H54 (cell line): ENCODE results near the gene FKBP6.
"Not testable (repeated sequence)": the region's sequence is repeated elsewhere in the genome, so short reads cannot be mapped to it uniquely, and the experiment has no call there.

Source experiments
- DNase-seq: peaks from one replicate; pipeline ENCODE4 v3.0.0; 2011; ENCODE audit warnings: low spot score, mixed read lengths; ENCODE audit not compliant: insufficient read length
- FAIRE-seq: peaks from 3 replicates; lab custom pipeline; 2011; peaks lifted over from hg19 to GRCh38; lab: Jason Lieb, UNC
- POLR2A ChIP-seq: IDR thresholded peaks from 2 replicates; pipeline ENCODE4 v1.6.1; 2011; ENCODE audit warnings: low read depth, mild to moderate bottlenecking, low read length

FKBP6 gene

GRCh38 chr7:73356159-73356558, 28.2 kb downstream of the FKBP6 start:
- no peak for TF ChIP-seq POLR2A
- FAIRE-seq, result no peak
- DNase-seq, result no peak

- TF ChIP-seq POLR2A, result no peak
- no peak for FAIRE-seq
- no peak for DNase-seq
These were observed 30.8 kb downstream of the FKBP6 start for GRCh38 chr7:73358590-73359275.

- FAIRE-seq (no peak), DNase-seq (no peak)
- no peak for TF ChIP-seq POLR2A
These were observed 31.3 kb downstream of the FKBP6 start for GRCh38 chr7:73359306-73359705.

GRCh38 chr7:73359746-73360375, 31.9 kb downstream of the FKBP6 start:
- TF ChIP-seq POLR2A, result no peak
- FAIRE-seq (no peak), DNase-seq (no peak)

GRCh38 chr7:73360590-73360989, 32.6 kb downstream of the FKBP6 start:
- FAIRE-seq, DNase-seq: not testable (repeated sequence)

GRCh38 chr7:73363225-73364005, 35.5 kb downstream of the FKBP6 start:
- DNase-seq, result no peak
- no peak for TF ChIP-seq POLR2A
- no peak for FAIRE-seq

GRCh38 chr7:73364006-73364728, 36.2 kb downstream of the FKBP6 start:
- DNase-seq (no peak), FAIRE-seq (no peak)
- TF ChIP-seq POLR2A, result no peak

- no peak for FAIRE-seq
- DNase-seq, result no peak
- no peak for TF ChIP-seq POLR2A
These were observed 38.2 kb downstream of the FKBP6 start for GRCh38 chr7:73366127-73366526.

- FAIRE-seq (no peak), DNase-seq (no peak)
- TF ChIP-seq POLR2A, result no peak
These were observed 39.0 kb downstream of the FKBP6 start for GRCh38 chr7:73366990-73367389.

GRCh38 chr7:73369009-73369408, 41.0 kb downstream of the FKBP6 start:
- no peak for DNase-seq
- TF ChIP-seq POLR2A, result no peak
- FAIRE-seq, result no peak

GRCh38 chr7:73369622-73370021, 41.7 kb downstream of the FKBP6 start:
- no peak for FAIRE-seq
- no peak for DNase-seq
- TF ChIP-seq POLR2A, result no peak

GRCh38 chr7:73373741-73374140, 45.8 kb downstream of the FKBP6 start:
- no peak for FAIRE-seq
- DNase-seq, result no peak
- TF ChIP-seq POLR2A, result no peak

GRCh38 chr7:73376262-73376661, 48.3 kb downstream of the FKBP6 start:
- FAIRE-seq, DNase-seq: not testable (repeated sequence)
